ENCODE results near the gene SLC39A11. TPM values are rescaled to one million over a fixed set of nuclear protein-coding genes. Genes with fewer than 3 reads are reported as not detected.

The SLC39A11 gene
- total and polyA plus RNA-seq, 8 donors = 13.6 to 49.0 (median 17.5) TPM

DNA sequence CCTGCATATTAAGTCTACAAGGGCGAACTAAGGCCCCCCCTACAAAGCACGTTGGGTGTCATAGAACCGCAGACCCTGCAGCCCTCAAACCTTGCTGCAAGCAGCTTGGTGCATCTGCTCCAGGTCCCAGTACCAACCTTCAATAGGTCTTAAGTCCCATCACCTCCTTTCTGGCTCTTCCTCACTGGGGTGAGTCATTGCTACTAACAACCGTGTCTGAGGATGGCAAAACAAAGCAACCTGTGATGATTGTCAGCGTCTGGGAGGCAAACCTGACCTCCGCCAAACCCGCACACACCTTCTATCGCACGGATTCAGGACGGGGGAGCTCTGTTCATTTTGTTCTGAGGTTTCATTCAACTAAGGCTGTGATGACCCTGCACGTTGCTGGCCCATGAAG lies 138.9 kb downstream of the SLC39A11 start:
- TF ChIP-seq, protein P1, sequence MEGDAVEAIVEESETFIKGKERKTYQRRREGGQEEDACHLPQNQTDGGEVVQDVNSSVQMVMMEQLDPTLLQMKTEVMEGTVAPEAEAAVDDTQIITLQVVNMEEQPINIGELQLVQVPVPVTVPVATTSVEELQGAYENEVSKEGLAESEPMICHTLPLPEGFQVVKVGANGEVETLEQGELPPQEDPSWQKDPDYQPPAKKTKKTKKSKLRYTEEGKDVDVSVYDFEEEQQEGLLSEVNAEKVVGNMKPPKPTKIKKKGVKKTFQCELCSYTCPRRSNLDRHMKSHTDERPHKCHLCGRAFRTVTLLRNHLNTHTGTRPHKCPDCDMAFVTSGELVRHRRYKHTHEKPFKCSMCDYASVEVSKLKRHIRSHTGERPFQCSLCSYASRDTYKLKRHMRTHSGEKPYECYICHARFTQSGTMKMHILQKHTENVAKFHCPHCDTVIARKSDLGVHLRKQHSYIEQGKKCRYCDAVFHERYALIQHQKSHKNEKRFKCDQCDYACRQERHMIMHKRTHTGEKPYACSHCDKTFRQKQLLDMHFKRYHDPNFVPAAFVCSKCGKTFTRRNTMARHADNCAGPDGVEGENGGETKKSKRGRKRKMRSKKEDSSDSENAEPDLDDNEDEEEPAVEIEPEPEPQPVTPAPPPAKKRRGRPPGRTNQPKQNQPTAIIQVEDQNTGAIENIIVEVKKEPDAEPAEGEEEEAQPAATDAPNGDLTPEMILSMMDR (IDR thresholded peaks at IDR 0.05) = no peak
- intact Hi-C loops (cut with DNase I) = no loop called here
- ATAC-seq = no peak

DNA sequence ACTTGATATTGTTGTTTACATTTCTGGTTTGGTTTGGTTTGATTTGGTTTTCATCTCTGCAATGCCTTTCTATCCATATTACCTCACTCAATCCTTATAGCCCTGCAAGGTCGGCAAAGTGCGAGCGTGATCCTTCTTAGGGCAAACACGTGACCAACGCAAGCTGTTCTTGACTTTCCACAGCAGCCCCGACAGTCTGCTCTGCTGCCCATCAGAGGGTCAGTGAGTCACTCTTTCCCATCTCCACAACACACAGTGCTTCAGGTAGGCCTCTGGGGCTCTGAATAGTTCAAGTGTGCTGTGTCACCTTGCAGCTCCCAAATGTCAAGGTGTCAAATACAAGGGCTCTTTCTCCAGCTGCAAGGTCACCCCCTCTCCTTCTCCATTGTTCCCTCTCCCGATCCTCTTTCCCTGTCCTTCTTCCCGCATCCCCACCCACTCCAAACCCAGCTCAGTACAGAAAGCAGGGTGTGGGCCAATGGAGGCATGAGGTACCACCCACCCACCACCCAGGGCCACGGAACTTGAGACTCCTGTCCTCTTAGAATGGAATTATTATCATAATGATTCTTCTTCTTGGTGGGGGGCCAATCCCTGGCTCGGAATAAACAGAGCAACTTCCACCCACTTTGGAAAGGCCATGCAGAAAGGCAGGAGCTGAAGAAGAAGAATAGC lies 139.7 kb downstream of the SLC39A11 start:
- DNase-seq = no peak
- intact Hi-C loops (cut with DNase I) = no loop called here
- Histone ChIP-seq H3K36me3 (no peaks in the 10 kb centered on the region), H3K27me3 (no peaks in the 10 kb centered on the region), H3K4me3 (no peak overlapping the region), H3K9me3 (no peaks in the 10 kb centered on the region), H3K27ac (no peak overlapping the region), H3K4me1 (no peaks in the 10 kb centered on the region)
- no peak for ATAC-seq
- TF ChIP-seq, protein P1 (IDR thresholded peaks at IDR 0.05) = no peak

More for the DNA sequence above, 138.9 kb downstream of the SLC39A11 start:
- Histone ChIP-seq H3K27ac (no peak overlapping the region), H3K27me3 (no peaks in the 10 kb centered on the region), H3K36me3 (no peaks in the 10 kb centered on the region), H3K4me3 (no peak overlapping the region), H3K4me1 (no peaks in the 10 kb centered on the region), H3K9me3 (no peaks in the 10 kb centered on the region)
- DNase-seq = no peak

DNA sequence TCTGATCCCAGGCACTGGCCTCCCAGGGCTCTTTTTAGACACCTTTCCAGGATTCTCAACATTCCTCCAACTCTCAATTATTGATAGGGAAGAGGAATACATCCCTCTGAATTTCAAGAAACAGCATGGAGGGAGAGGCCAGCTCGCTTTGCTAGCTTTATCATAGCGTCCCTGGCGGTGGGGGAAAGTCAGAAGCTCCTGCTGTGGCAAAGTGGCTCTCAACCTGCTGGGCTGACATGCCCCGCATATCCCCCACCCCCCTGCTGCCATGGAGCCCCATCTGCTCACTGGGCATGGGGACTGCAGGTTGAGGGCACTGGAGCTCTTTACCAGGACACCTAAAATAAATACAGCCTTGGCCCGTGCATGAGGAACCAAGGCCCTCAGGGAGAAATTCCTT lies 140.3 kb downstream of the SLC39A11 start:
- H3K36me3 ChIP-seq = no peaks in the 10 kb centered on the region
- H3K4me1 ChIP-seq = no peaks in the 10 kb centered on the region
- H3K27me3 ChIP-seq = no peaks in the 10 kb centered on the region
- H3K9me3 ChIP-seq = no peaks in the 10 kb centered on the region
- no peak overlapping the region for H3K27ac ChIP-seq
- no peak for DNase-seq
- ATAC-seq = no peak
- H3K4me3 ChIP-seq = no peak overlapping the region
- intact Hi-C loops (cut with DNase I) = no loop called here
- TF ChIP-seq, protein P1 (IDR thresholded peaks at IDR 0.05) = no peak

DNA sequence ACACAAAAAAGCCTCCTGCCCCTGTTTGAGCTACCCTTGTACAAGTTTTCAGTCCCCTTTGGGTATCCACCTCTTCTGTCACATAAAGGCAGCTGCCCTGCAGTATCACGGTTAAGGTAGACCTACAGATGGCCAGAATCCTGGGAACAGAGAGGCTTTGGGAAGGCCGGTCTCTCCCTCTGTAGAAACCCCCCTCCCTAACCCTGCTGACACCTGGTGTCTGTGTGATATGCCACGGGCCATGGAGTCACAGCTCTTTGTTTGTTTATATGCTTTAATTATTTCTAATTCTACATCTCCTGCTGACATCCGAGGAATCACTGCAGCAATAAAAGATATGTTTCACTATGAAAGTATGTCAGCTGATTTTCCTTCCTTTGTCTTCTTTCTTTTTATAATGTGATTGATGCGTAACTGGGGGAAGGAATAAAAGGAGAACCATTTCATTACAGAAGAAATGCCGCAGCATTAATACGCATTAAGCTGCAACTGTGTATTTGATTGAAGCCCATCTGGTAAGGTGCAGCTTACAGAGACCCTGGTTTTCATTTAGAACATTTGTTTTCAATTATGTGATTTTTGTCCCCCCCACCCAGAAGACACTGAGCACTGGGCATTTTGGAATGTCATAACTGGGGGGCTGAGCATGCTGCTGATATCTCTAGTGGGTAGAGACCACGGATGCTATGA lies 142.1 kb downstream of the SLC39A11 start:
- no peaks in the 10 kb centered on the region for H3K27me3 ChIP-seq
- no peak overlapping the region for H3K27ac ChIP-seq
- no peaks in the 10 kb centered on the region for H3K4me1 ChIP-seq
- H3K36me3 ChIP-seq = peaks cover 0 to 8% of the 10 kb centered on the region in 2 donors
- TF ChIP-seq, protein P1 (IDR thresholded peaks at IDR 0.05) = no peak
- ATAC-seq = no peak
- H3K9me3 ChIP-seq = no peaks in the 10 kb centered on the region
- H3K4me3 ChIP-seq = no peak overlapping the region
- intact Hi-C loops (cut with DNase I) = no loop called here
- no peak for DNase-seq

DNA sequence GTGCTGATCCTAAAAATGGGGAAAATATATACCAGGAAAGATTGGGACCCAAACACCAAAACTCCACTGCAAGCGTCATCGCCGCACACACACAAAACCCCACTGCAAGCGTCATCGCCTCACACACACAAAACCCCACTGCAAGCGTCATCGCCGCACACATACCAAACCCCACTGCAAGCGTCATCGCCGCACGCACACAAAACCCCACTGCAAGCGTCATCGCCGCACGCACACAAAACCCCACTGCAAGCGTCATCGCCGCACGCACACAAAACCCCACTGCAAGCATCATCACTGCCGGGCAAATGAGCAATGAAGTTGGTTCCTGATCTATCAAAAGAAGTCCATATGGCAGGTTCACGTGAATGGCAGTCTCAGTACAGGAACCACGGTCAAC lies 144.4 kb downstream of the SLC39A11 start:
- ATAC-seq (no peak), DNase-seq (no peak)
- no peak overlapping the region for H3K27ac ChIP-seq
- intact Hi-C loops (cut with DNase I) = no loop called here
- no peaks in the 10 kb centered on the region for H3K9me3 ChIP-seq
- H3K27me3 ChIP-seq = no peaks in the 10 kb centered on the region
- H3K4me3 ChIP-seq = no peak overlapping the region
- TF ChIP-seq, protein P1 (IDR thresholded peaks at IDR 0.05) = no peak
- H3K4me1 ChIP-seq = no peaks in the 10 kb centered on the region
- H3K36me3 ChIP-seq = peaks cover 0 to 10% of the 10 kb centered on the region in 2 donors
